H1 (cell line): ENCODE measurements around the gene RNU7-1. TPM values are rescaled to one million over a fixed set of nuclear protein-coding genes. Genes with fewer than 3 reads are reported as not detected.

Experiments
- CTCF ChIA-PET: fragments of 300-600 bp; sonication (Branson Sonifier 250); formaldehyde crosslinking; loops from one replicate; lab custom pipeline; 2021; ENCODE audit not compliant: partially characterized antibody; lab: Charles Lee
- POLR2A ChIA-PET: fragments of 300-600 bp; sonication (Branson Sonifier 250); formaldehyde crosslinking; loops from one replicate; lab custom pipeline; 2021; ENCODE audit warnings: inconsistent platforms; ENCODE audit not compliant: partially characterized antibody; lab: Charles Lee
- DNase-seq, 2 experiments: peaks; one replicate each; pipeline versions ENCODE4 v3.0.0 to v3.0.0-alpha.2; 2010 to 2022; ENCODE audit warnings: low spot score in 2 of 2, low read depth in 1 of 2, mixed read lengths in 1 of 2
- FAIRE-seq: peaks from 2 replicates; lab custom pipeline; 2011; peaks lifted over from hg19 to GRCh38; lab: Jason Lieb, UNC
- H2AFZ ChIP-seq: 2 replicates; pipeline ENCODE4 v1.8.1; 2012; ENCODE audit warnings: low read length, inconsistent platforms
- H2AK5ac ChIP-seq: 2 replicates; pipeline ENCODE4 v1.6.1; 2013; ENCODE audit warnings: low read depth, low read length
- H2BK120ac ChIP-seq: replicated peaks from 2 replicates; pipeline ENCODE3; 2013; ENCODE audit warnings: low read depth, low read length, inconsistent platforms
- H2BK12ac ChIP-seq: 2 replicates; pipeline ENCODE4 v1.6.1; 2013; ENCODE audit warnings: low read depth, low read length
- H2BK15ac ChIP-seq: 2 replicates; pipeline ENCODE4 v1.6.1; 2013; ENCODE audit warnings: low read length
- H2BK20ac ChIP-seq: 2 replicates; pipeline ENCODE4 v1.6.1; 2013; ENCODE audit warnings: low read length
- H2BK5ac ChIP-seq: 2 replicates; pipeline ENCODE4 v1.6.1; 2013; ENCODE audit warnings: low read depth, low read length
- H3K14ac ChIP-seq: 2 replicates; pipeline ENCODE4 v1.6.1; 2013; ENCODE audit warnings: inconsistent platforms; ENCODE audit not compliant: insufficient read length
- H3K18ac ChIP-seq: 2 replicates; pipeline ENCODE4 v1.6.1; 2013; ENCODE audit warnings: low read length; ENCODE audit errors: extremely low read depth
- H3K23ac ChIP-seq: 2 replicates; pipeline ENCODE4 v1.6.1; 2013; ENCODE audit warnings: inconsistent platforms; ENCODE audit not compliant: insufficient read length
- H3K23me2 ChIP-seq: 2 replicates; pipeline ENCODE4 v1.6.1; 2013; ENCODE audit warnings: low read depth, low read length
- H3K27ac ChIP-seq: 2 replicates; pipeline ENCODE4 v1.6.1; 2011; ENCODE audit warnings: low read depth, low read length, inconsistent platforms
- H3K27me3 ChIP-seq, 4 experiments: replicated peaks in 1 of 4; 1 replicate in 1 of 4; 2 replicates in 3 of 4; pipeline versions ENCODE4 v1.6.1 to v1.8.1; 2011 to 2013; ENCODE audit warnings: low read length in 3 of 4, mild to moderate bottlenecking in 3 of 4, inconsistent platforms in 2 of 4, mixed read lengths in 2 of 4, moderate library complexity in 1 of 4; ENCODE audit not compliant: control insufficient read depth in 3 of 4, insufficient read depth in 3 of 4; ENCODE audit errors: extremely low read depth in 1 of 4
- H3K36me3 ChIP-seq, 4 experiments: 2 replicates each; pipeline versions ENCODE4 v1.6.1 to v1.8.1; 2011 to 2013; ENCODE audit warnings: mild to moderate bottlenecking in 4 of 4, low read length in 3 of 4, moderate library complexity in 2 of 4, control low read depth in 1 of 4, inconsistent platforms in 1 of 4; ENCODE audit not compliant: insufficient read depth in 4 of 4, control insufficient read depth in 2 of 4
- H3K4ac ChIP-seq: replicated peaks from 2 replicates; pipeline ENCODE3; 2013; ENCODE audit warnings: low read length, low read depth, mixed read lengths, inconsistent platforms; ENCODE audit not compliant: insufficient read length
- H3K4me1 ChIP-seq, 4 experiments: replicated peaks in 1 of 4; 1 replicate in 1 of 4; 2 replicates in 3 of 4; pipeline versions ENCODE4 v1.6.1 to v1.8.1; 2011 to 2013; ENCODE audit warnings: low read length in 3 of 4, inconsistent platforms in 2 of 4, mixed read lengths in 1 of 4; ENCODE audit not compliant: insufficient read depth in 4 of 4, control insufficient read depth in 3 of 4
- H3K4me2 ChIP-seq, 2 experiments: 2 replicates each; pipeline versions ENCODE4 v1.6.1 to v1.8.1; 2011 to 2013; ENCODE audit warnings: low read depth in 2 of 2, low read length in 2 of 2, control low read depth in 1 of 2, inconsistent platforms in 1 of 2, mild to moderate bottlenecking in 1 of 2; ENCODE audit not compliant: insufficient read depth in 1 of 2
- H3K4me3 ChIP-seq, 4 experiments: fragments of 200-600, 300-600 bp in 1 of 4; sonication (generic), shearing (Covaris generic), sonication (Bioruptor Twin) in 1 of 4; 2 replicates each; pipeline versions ENCODE4 v1.5.1 to v1.8.1; 2011 to 2016; ENCODE audit warnings: low read length in 4 of 4, low read depth in 3 of 4, control low read depth in 2 of 4, inconsistent platforms in 2 of 4, mild to moderate bottlenecking in 2 of 4, mixed read lengths in 1 of 4, moderate library complexity in 1 of 4; ENCODE audit not compliant: insufficient read depth in 2 of 4; ENCODE audit errors: extremely low read depth in 1 of 4
- H3K56ac ChIP-seq: replicated peaks from 2 replicates; pipeline ENCODE3; 2013; ENCODE audit warnings: low read depth, mild to moderate bottlenecking, mixed read lengths, low read length, inconsistent platforms; ENCODE audit not compliant: insufficient read length
- H3K79me1 ChIP-seq: 2 replicates; pipeline ENCODE4 v1.6.1; 2013; ENCODE audit warnings: low read depth, low read length, control low read depth
- H3K79me2 ChIP-seq, 2 experiments: 2 replicates each; pipeline versions ENCODE4 v1.6.1 to v1.8.1; 2012 to 2013; ENCODE audit warnings: low read length in 2 of 2, mild to moderate bottlenecking in 2 of 2, inconsistent platforms in 1 of 2; ENCODE audit not compliant: insufficient read depth in 2 of 2, control insufficient read depth in 1 of 2
- H3K9ac ChIP-seq, 4 experiments: replicated peaks in 1 of 4; 1 replicate in 1 of 4; 2 replicates in 3 of 4; pipeline versions ENCODE4 v1.6.1 to v1.8.1; 2011 to 2013; ENCODE audit warnings: low read depth in 3 of 4, low read length in 3 of 4, control low read depth in 2 of 4, mild to moderate bottlenecking in 2 of 4, moderate library complexity in 2 of 4, inconsistent platforms in 1 of 4; ENCODE audit errors: extremely low read depth in 1 of 4
- H3K9me3 ChIP-seq, 2 experiments: 2 replicates each; pipeline versions ENCODE4 v1.6.1 to v1.8.1; 2012 to 2013; ENCODE audit warnings: mild to moderate bottlenecking in 2 of 2, moderate library complexity in 2 of 2, control low read depth in 1 of 2, inconsistent platforms in 1 of 2, low read depth in 1 of 2, low read length in 1 of 2, mixed read lengths in 1 of 2; ENCODE audit not compliant: insufficient read depth in 2 of 2
- H4K20me1 ChIP-seq, 2 experiments: replicated peaks in 1 of 2; 2 replicates each; pipeline versions ENCODE3 to v1.8.1; 2011 to 2013; ENCODE audit warnings: inconsistent platforms in 2 of 2, low read length in 2 of 2, mild to moderate bottlenecking in 1 of 2; ENCODE audit not compliant: insufficient read depth in 2 of 2, control insufficient read depth in 1 of 2
- H4K5ac ChIP-seq: 2 replicates; pipeline ENCODE4 v1.6.1; 2013; ENCODE audit warnings: low read length, low read depth, mixed read lengths, inconsistent platforms; ENCODE audit not compliant: insufficient read length
- H4K8ac ChIP-seq: 2 replicates; pipeline ENCODE4 v1.8.0; 2013; ENCODE audit warnings: mild to moderate bottlenecking, moderate library complexity, low read length, inconsistent platforms; ENCODE audit not compliant: insufficient read depth; ENCODE audit errors: extremely low read depth
- H4K91ac ChIP-seq: replicated peaks from 2 replicates; pipeline ENCODE3; 2013; ENCODE audit warnings: low read length, mixed read lengths, inconsistent platforms; ENCODE audit not compliant: insufficient read length
- HDAC6 ChIP-seq: IDR thresholded peaks from one replicate; pipeline ENCODE4 v1.7.1; 2012; ENCODE audit warnings: low read depth, mild to moderate bottlenecking, inconsistent platforms, low read length, moderate library complexity
- KDM1A ChIP-seq: fragments of 200-600, 300-600 bp; sonication (generic); IDR thresholded peaks from 2 replicates; pipeline ENCODE4 v1.7.1; 2016; ENCODE audit warnings: mild to moderate bottlenecking, low read length, borderline replicate concordance
- WGBS, 2 experiments: shearing (Covaris generic) in 1 of 2; methylation state at CpG; one replicate each; pipeline versions ENCODE4 v1.1.6 to v1.1.7; 2013 to 2015; ENCODE audit warnings: low lambda C conversion rate in 2 of 2, mixed read lengths in 2 of 2, inconsistent platforms in 1 of 2, low coverage in 1 of 2, missing lambda C conversion rate in 1 of 2; ENCODE audit not compliant: insufficient replicate concordance in 2 of 2, insufficient coverage in 1 of 2, insufficient read length in 1 of 2; ENCODE audit errors: extremely low coverage in 1 of 2, missing lambda C conversion rate in 1 of 2; 5-methylcytosine and 5-hydroxymethylcytosine counted together
- polyA plus RNA-seq, 7 experiments: library from polyadenylated mRNA; depleted of rRNA in 3 of 7; stranded (reverse) in 5 of 7; unstranded in 2 of 7; fragments of >200 nt in 5 of 7; fragments of 200-250 nt in 2 of 7; gene quantifications; 1 replicate in 5 of 7; 2 replicates in 1 of 7; 4 replicates in 1 of 7; pipeline versions ENCODE4 v1.2.1 to v1.2.3, GENCODE V29; 2011 to 2013; ENCODE audit warnings: missing spikeins in 2 of 7, mixed read lengths in 2 of 7
- total RNA-seq: library from RNA; stranded (reverse); fragmentation: NEBNext Ultra II Directional; extraction: Animal tissue kit (Norgen Biotek cat#: 25700); gene quantifications from 2 replicates; pipeline ENCODE4 v1.2.1, GENCODE V29; 2021

The RNU7-1 gene
- total and polyA plus RNA-seq, 2 of the 8 experiments (the other 6 are each of a cell fraction or from before 2014, with no cell fraction given) = not detected

DNA sequence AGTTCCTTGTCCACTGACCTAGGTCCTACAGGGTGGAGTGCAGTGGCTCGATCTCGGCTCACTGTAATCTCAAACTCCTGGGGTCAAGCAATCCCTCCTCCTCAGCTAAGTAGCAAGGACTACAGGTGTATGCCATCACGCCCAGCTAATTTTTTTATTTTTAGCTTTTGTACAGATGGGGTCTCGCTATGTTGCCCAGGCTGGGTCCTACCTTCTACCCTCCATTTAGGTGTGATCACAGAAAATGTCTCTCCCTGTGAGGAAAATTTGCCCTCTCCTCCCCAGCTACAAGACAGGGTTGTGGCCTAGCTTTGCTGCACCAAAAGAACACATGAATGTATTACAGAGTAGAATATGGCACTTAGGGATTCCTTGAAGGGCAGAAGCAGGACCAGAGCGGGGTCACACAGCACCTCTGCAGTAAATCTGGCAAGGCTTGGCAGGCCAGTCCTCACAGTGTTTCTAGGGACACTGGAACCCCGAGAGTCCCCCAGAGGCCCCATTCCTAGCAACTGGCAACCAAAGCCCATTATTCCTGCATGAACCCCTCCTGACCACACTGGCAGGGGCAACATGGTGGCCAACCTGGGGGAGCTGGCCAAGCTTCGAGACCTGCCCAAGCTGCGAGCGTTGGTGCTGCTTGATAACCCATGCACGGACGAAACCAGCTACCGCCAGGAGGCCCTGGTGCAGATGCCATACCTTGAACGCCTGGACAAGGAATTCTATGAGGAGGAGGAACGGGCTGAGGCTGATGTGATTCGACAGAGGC lies 31.3 kb upstream of the RNU7-1 start:
- Histone ChIP-seq H2BK12ac (peak overlapping the region; percentile 75; the same call in 1 of the 2 replicates), H3K4ac (no peak overlapping the region)
- TF ChIP-seq HDAC6 = no peak
- 0 out of 2 replicates have a peak, but pooled peaks have one; percentile 16 for TF ChIP-seq KDM1A
- TF ChIP-seq, all 59 proteins: peak for 1
- no peak overlapping the region for H2BK120ac ChIP-seq
- no peak overlapping the region for H3K23ac ChIP-seq
- H3K4me2 ChIP-seq = no peak overlapping the region
- ChIA-PET CTCF (interaction anchor here (0.7 to 3.8 kb wide), 13 partner anchors 10 to 77 kb away, joined by 3 to 20 read pairs (median 4); partner anchors contain the start of gene SPSB2), POLR2A (interaction anchor here (1.4 to 39.6 kb wide), 6 partner anchors 8 to 66 kb away, joined by 4 to 1027 read pairs (median 128); partner anchors contain the start of genes ATN1, C12orf57, LRRC23 and PTPN6)
- H2AFZ ChIP-seq = no peak overlapping the region
- no peak overlapping the region for H2BK5ac ChIP-seq
- H4K8ac ChIP-seq = no peak overlapping the region
- peaks cover 4% of the 10 kb centered on the region for H3K79me1 ChIP-seq
- H3K27me3 ChIP-seq = no peaks in the 10 kb centered on the region
- no peak for DNase-seq
- no peak overlapping the region for H3K4me3 ChIP-seq
- H2AK5ac ChIP-seq = 0 out of 2 replicates have a peak overlapping the region, but pooled peaks have one; percentile 28
- no peak overlapping the region for H2BK20ac ChIP-seq
- no peak overlapping the region for H3K14ac ChIP-seq
- no peak for FAIRE-seq
- no peak overlapping the region for H4K91ac ChIP-seq
- H3K79me2 ChIP-seq = peaks cover 0 to 9% of the 10 kb centered on the region in 2 experiments; a peak in 1 of 4 replicates
- H3K27ac ChIP-seq = no peak overlapping the region
- H3K23me2 ChIP-seq = peaks cover 11% of the 10 kb centered on the region; the same call in 1 of the 2 replicates
- no peak overlapping the region for H4K5ac ChIP-seq
- H3K36me3 ChIP-seq = peaks cover 7 to 17% (median 10%) of the 10 kb centered on the region in 4 experiments; a peak in 6 of 8 replicates
- 89% methylated on average over 15 of the region's 15 CpGs; no CpG with 5 or more reads in 1 of the 2 experiments for WGBS, 2 experiments
- H4K20me1 ChIP-seq = no peaks in the 10 kb centered on the region
- H3K9ac ChIP-seq = no peak overlapping the region
- H2BK15ac ChIP-seq = 0 out of 2 replicates have a peak overlapping the region, but pooled peaks have one; percentile 61
- peaks cover 0 to 18% (median 9%) of the 10 kb centered on the region in 4 experiments; a peak in 6 of 7 replicates for H3K4me1 ChIP-seq
- no peaks in the 10 kb centered on the region for H3K9me3 ChIP-seq
- H3K18ac ChIP-seq = 0 out of 2 replicates have a peak overlapping the region, but pooled peaks have one; percentile 24
- no peak overlapping the region for H3K56ac ChIP-seq
